ENCODE results near the gene TTC16.

- TF ChIP-seq CTCF (IDR thresholded peaks at IDR 0.05) (no peak), POLR2A (IDR thresholded peaks at IDR 0.05) (no peak), EP300 (IDR thresholded peaks at IDR 0.05) (no peak)
These were observed 25.1 kb upstream of the TTC16 start for GRCh38 chr9:127690735-127691134.
